IMR-90 (cell line): ENCODE results near the gene TMEM38A. TPM values are rescaled to one million over a fixed set of nuclear protein-coding genes. Genes with fewer than 3 reads are reported as not detected.

ENCODE experiments used
- ATAC-seq: fragments of 200-7000 bp; cut with Tn5 transposase; 2 replicates; pipeline ENCODE4 v1.9.1; 2020; ENCODE audit warnings: low read depth, mild to moderate bottlenecking, moderate library complexity
- BruUV-seq: library from RNA; stranded (reverse); fragments of 400-500 nt; replicated peaks from 2 replicates; lab custom pipeline; 2021; lab: Mats Ljungman, UMichigan
- CTCF ChIA-PET: fragments of 300-600 bp; formaldehyde crosslinking; extraction: SDS; loops from one replicate; lab custom pipeline; 2021; ENCODE audit warnings: antibody characterized with exemption; lab: Yijun Ruan, JAX
- POLR2A ChIA-PET: fragments of 300-600 bp; sonication (Branson Sonifier 250); formaldehyde crosslinking; loops from one replicate; lab custom pipeline; 2022; ENCODE audit warnings: antibody characterized with exemption; ENCODE audit not compliant: unreplicated experiment; lab: Charles Lee
- DNase-seq: peaks from one replicate; pipeline ENCODE4 v3.0.0; 2013
- H2AFZ ChIP-seq: replicated peaks from 2 replicates; pipeline ENCODE3; 2013; ENCODE audit warnings: low read length, mild to moderate bottlenecking; ENCODE audit not compliant: poor library complexity
- H2AK5ac ChIP-seq: 2 replicates; pipeline ENCODE4 v1.6.1; 2013; ENCODE audit warnings: low read depth, low read length, inconsistent platforms
- H2AK9ac ChIP-seq: replicated peaks from 2 replicates; pipeline ENCODE3; 2013; ENCODE audit warnings: mild to moderate bottlenecking, low read depth, low read length, moderate library complexity; ENCODE audit not compliant: poor library complexity
- H2BK120ac ChIP-seq: 2 replicates; pipeline ENCODE4 v1.6.1; 2013; ENCODE audit warnings: low read depth, low read length, inconsistent platforms
- H2BK15ac ChIP-seq: 3 replicates; pipeline ENCODE4 v1.6.1; 2013; ENCODE audit warnings: low read depth, low read length, inconsistent platforms
- H2BK20ac ChIP-seq: 2 replicates; pipeline ENCODE4 v1.6.1; 2013; ENCODE audit warnings: low read depth, mild to moderate bottlenecking, inconsistent platforms, low read length, moderate library complexity
- H2BK5ac ChIP-seq: 2 replicates; pipeline ENCODE4 v1.6.1; 2013; ENCODE audit warnings: mild to moderate bottlenecking, low read depth, low read length, inconsistent platforms; ENCODE audit not compliant: poor library complexity, severe bottlenecking
- H3K14ac ChIP-seq: replicated peaks from 2 replicates; pipeline ENCODE4 v1.6.1; 2013; ENCODE audit warnings: low read depth, low read length, inconsistent platforms
- H3K18ac ChIP-seq: 2 replicates; pipeline ENCODE4 v1.6.1; 2013; ENCODE audit warnings: low read depth, low read length, control low read depth
- H3K23ac ChIP-seq: 2 replicates; pipeline ENCODE4 v1.6.1; 2013; ENCODE audit warnings: low read depth, low read length, inconsistent platforms
- H3K27ac ChIP-seq: 2 replicates; pipeline ENCODE4 v1.5.1; 2013; ENCODE audit warnings: mild to moderate bottlenecking, control low read depth, low read length; ENCODE audit not compliant: insufficient read depth
- H3K27me3 ChIP-seq: 2 replicates; pipeline ENCODE4 v1.6.1; 2013; ENCODE audit warnings: low read length; ENCODE audit not compliant: control insufficient read depth, insufficient read depth
- H3K36me3 ChIP-seq: 2 replicates; pipeline ENCODE4 v1.6.1; 2013; ENCODE audit warnings: low read length, mixed read lengths; ENCODE audit not compliant: control insufficient read depth, insufficient read depth
- H3K4ac ChIP-seq: 2 replicates; pipeline ENCODE4 v1.6.1; 2013; ENCODE audit warnings: low read depth, low read length, inconsistent platforms
- H3K4me1 ChIP-seq: 2 replicates; pipeline ENCODE4 v1.6.1; 2013; ENCODE audit warnings: low read length, mixed read lengths; ENCODE audit not compliant: control insufficient read depth, insufficient read depth
- H3K4me2 ChIP-seq: 2 replicates; pipeline ENCODE4 v1.6.1; 2013; ENCODE audit warnings: low read depth, mild to moderate bottlenecking, control low read depth, low read length, moderate library complexity
- H3K4me3 ChIP-seq: 2 replicates; pipeline ENCODE4 v1.5.1; 2013; ENCODE audit warnings: low read depth, mild to moderate bottlenecking, control low read depth, low read length, moderate library complexity; ENCODE audit not compliant: insufficient read depth
- H3K56ac ChIP-seq: 2 replicates; pipeline ENCODE4 v1.6.1; 2013; ENCODE audit warnings: low read length, inconsistent platforms; ENCODE audit not compliant: insufficient read depth; ENCODE audit errors: extremely low read depth
- H3K79me1 ChIP-seq, 2 experiments: 2 replicates each; pipeline ENCODE4 v1.6.1; 2013; ENCODE audit warnings: low read length in 2 of 2, inconsistent platforms in 1 of 2, low read depth in 1 of 2
- H3K9ac ChIP-seq: 2 replicates; pipeline ENCODE4 v1.6.1; 2013; ENCODE audit warnings: low read depth, low read length, control low read depth
- H3K9me1 ChIP-seq: 2 replicates; pipeline ENCODE4 v1.6.1; 2013; ENCODE audit warnings: low read length, inconsistent platforms; ENCODE audit not compliant: insufficient read depth
- H3K9me3 ChIP-seq: 2 replicates; pipeline ENCODE4 v1.6.1; 2013; ENCODE audit warnings: low read length; ENCODE audit not compliant: control insufficient read depth, insufficient read depth
- H4K20me1 ChIP-seq: 2 replicates; pipeline ENCODE4 v1.6.1; 2013; ENCODE audit warnings: low read length, inconsistent platforms; ENCODE audit not compliant: insufficient read depth
- H4K5ac ChIP-seq: 2 replicates; pipeline ENCODE4 v1.6.1; 2013; ENCODE audit warnings: mild to moderate bottlenecking, low read depth, low read length, control low read depth
- H4K8ac ChIP-seq, 2 experiments: 2 replicates each; pipeline ENCODE4 v1.6.1; 2013; ENCODE audit warnings: low read depth in 2 of 2, low read length in 2 of 2, control low read depth in 1 of 2, inconsistent platforms in 1 of 2
- H4K91ac ChIP-seq: 2 replicates; pipeline ENCODE4 v1.6.1; 2013; ENCODE audit warnings: low read depth, low read length, inconsistent platforms; ENCODE audit not compliant: insufficient read depth
- BHLHE40 ChIP-seq: fragments of 150-350 bp; IDR thresholded peaks from 2 replicates; pipeline ENCODE4 v1.6.1; 2016; ENCODE audit warnings: mild to moderate bottlenecking, low read depth, low read length
- MAFK ChIP-seq: IDR thresholded peaks from 2 replicates; pipeline ENCODE4 v1.6.1; 2012; ENCODE audit warnings: low read depth, low read length, improper control_type of control experiment
- MAZ ChIP-seq: IDR thresholded peaks from 2 replicates; pipeline ENCODE4 v1.6.1; 2012; ENCODE audit warnings: low read depth, mild to moderate bottlenecking, low read length, improper control_type of control experiment, moderate library complexity, borderline replicate concordance
- RAD21 ChIP-seq: IDR thresholded peaks from 2 replicates; pipeline ENCODE4 v1.6.1; 2012; ENCODE audit warnings: low read length, improper control_type of control experiment
- WGBS, 2 experiments: methylation state at CpG; one replicate each; pipeline versions ENCODE4 v1.1.5 to v1.1.7; 2013; ENCODE audit warnings: missing lambda C conversion rate in 2 of 2; ENCODE audit not compliant: insufficient read length in 1 of 2; ENCODE audit errors: extremely low coverage in 2 of 2; 5-methylcytosine and 5-hydroxymethylcytosine counted together
- dilution Hi-C: fragments of 300-500 bp; cut with HindIII; formaldehyde crosslinking; loops from one replicate; pipeline ENCODE4 v1.14.3; 2018; ENCODE audit warnings: low sequenced_read_pairs; ENCODE audit not compliant: unreplicated experiment
- in situ Hi-C: fragments of 300-500 bp; cut with MboI; formaldehyde crosslinking; loops from 3 replicates; pipeline ENCODE4 v1.14.3; 2019; ENCODE audit warnings: low sequenced_read_pairs, inconsistent platforms, mixed read lengths
- intact Hi-C: fragments of 100-400 bp; cut with micrococcal nuclease; formaldehyde crosslinking; loops from 2 replicates; pipeline ENCODE4 v1.10.0; 2022
- polyA plus RNA-seq, 3 experiments: library from polyadenylated mRNA; depleted of rRNA; stranded (reverse); fragments of >200 nt; gene quantifications; 2 replicates each; pipeline ENCODE4 v1.2.3, GENCODE V29; 2012; ENCODE audit warnings: low replicate concordance in 1 of 3
- total RNA-seq: library from RNA; depleted of rRNA; stranded (reverse); fragments of >200 nt; gene quantifications from 2 replicates; pipeline ENCODE4 v1.2.3, GENCODE V29; 2012
- TF ChIP-seq, protein P1 (sequence below): fragments of 150-350 bp; IDR thresholded peaks from 2 replicates; pipeline ENCODE4 v1.6.1; 2016; ENCODE audit warnings: low read depth, mild to moderate bottlenecking, low read length, moderate library complexity, borderline replicate concordance
- TF ChIP-seq, protein P2 (sequence below): fragments of 150-350 bp; IDR thresholded peaks from 2 replicates; pipeline ENCODE4 v1.6.1; 2017; ENCODE audit warnings: mild to moderate bottlenecking, antibody characterized with exemption, low read length, low read depth

TMEM38A gene
- total and polyA plus RNA-seq, 2 of the 4 experiments (the other 2 are of a cell fraction), result 1.3 to 2.0 TPM

DNA sequence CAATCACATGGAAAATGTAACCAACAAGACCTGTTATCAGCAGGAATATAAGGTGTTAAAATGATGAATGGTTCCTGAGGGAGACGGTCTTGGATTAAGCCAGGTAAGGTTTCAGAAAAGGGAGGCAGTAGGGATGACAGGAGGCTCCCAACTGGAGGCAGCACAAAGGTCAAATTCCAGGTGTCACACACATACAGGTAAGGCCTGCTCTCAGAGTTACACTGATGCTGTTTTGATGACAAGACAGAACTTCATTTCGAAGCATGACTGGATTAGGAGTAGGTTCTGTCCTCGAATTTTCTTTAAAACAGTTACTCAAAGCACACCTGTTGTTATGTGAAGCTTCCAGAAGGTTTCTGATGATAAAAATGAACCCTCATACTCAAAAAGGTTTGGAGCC lies 40.4 kb upstream of the TMEM38A start:
- no peak overlapping the region for H3K14ac ChIP-seq
- DNase-seq (no peak), ATAC-seq (no peak)
- CTCF ChIA-PET, result no interaction called here
- no peak overlapping the region for H2AFZ ChIP-seq
- no peak overlapping the region for H2BK15ac ChIP-seq
- H3K27ac ChIP-seq, result no peak overlapping the region
- no peak for TF ChIP-seq MAZ
- TF ChIP-seq BHLHE40, result no peak
- peak; percentile 15; the same call in 1 of the 2 replicates for TF ChIP-seq MAFK
- TF ChIP-seq, protein P1, sequence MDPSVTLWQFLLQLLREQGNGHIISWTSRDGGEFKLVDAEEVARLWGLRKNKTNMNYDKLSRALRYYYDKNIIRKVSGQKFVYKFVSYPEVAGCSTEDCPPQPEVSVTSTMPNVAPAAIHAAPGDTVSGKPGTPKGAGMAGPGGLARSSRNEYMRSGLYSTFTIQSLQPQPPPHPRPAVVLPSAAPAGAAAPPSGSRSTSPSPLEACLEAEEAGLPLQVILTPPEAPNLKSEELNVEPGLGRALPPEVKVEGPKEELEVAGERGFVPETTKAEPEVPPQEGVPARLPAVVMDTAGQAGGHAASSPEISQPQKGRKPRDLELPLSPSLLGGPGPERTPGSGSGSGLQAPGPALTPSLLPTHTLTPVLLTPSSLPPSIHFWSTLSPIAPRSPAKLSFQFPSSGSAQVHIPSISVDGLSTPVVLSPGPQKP, result no peak
- no peak for TF ChIP-seq RAD21
- TF ChIP-seq, protein P2, sequence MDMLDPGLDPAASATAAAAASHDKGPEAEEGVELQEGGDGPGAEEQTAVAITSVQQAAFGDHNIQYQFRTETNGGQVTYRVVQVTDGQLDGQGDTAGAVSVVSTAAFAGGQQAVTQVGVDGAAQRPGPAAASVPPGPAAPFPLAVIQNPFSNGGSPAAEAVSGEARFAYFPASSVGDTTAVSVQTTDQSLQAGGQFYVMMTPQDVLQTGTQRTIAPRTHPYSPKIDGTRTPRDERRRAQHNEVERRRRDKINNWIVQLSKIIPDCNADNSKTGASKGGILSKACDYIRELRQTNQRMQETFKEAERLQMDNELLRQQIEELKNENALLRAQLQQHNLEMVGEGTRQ, result no peak
- no peak overlapping the region for H2BK120ac ChIP-seq
- no peak overlapping the region for H3K56ac ChIP-seq
- H2AK5ac ChIP-seq, result no peak overlapping the region
- no CpG with 5 or more reads among the region's 3 CpGs for WGBS, 2 experiments
- no TSS peak for BruUV-seq
- H2BK20ac ChIP-seq, result no peak overlapping the region
- no peak overlapping the region for H3K18ac ChIP-seq
- peaks cover 11% of the 10 kb centered on the region for H3K36me3 ChIP-seq
- H3K4me3 ChIP-seq, result no peak overlapping the region
- no peak overlapping the region for H3K4ac ChIP-seq
- H3K9ac ChIP-seq, result no peak overlapping the region
- H3K23ac ChIP-seq, result no peak overlapping the region
- intact Hi-C loops (no loop called here), dilution Hi-C loops (no loop called here), in situ Hi-C loops (no loop called here)
- H2BK5ac ChIP-seq, result no peak overlapping the region
- no peak overlapping the region for H4K8ac ChIP-seq
- H4K20me1 ChIP-seq, result peaks cover 100% of the 10 kb centered on the region
- peaks cover 21 to 98% of the 10 kb centered on the region in 2 experiments; a peak in 3 of 4 replicates for H3K79me1 ChIP-seq
- no peak overlapping the region for H2AK9ac ChIP-seq
- H4K5ac ChIP-seq, result no peak overlapping the region
- POLR2A ChIA-PET, result no interaction called here
- H3K9me3 ChIP-seq, result no peaks in the 10 kb centered on the region
- peaks cover 3% of the 10 kb centered on the region; the same call in 1 of the 2 replicates for H3K4me1 ChIP-seq
- no peak overlapping the region for H4K91ac ChIP-seq
- H3K4me2 ChIP-seq, result no peak overlapping the region
- H3K27me3 ChIP-seq, result no peaks in the 10 kb centered on the region
- H3K9me1 ChIP-seq, result peaks cover 55% of the 10 kb centered on the region
